ENCODE measurements around the gene MMGT1.
"Not testable (repeated sequence)": the region's sequence is repeated elsewhere in the genome, so short reads cannot be mapped to it uniquely, and the experiment has no call there.

The MMGT1 gene

GRCh38 chrX:135920516-135920915, 53.3 kb downstream of the MMGT1 start:
- not testable (repeated sequence) for DNase-seq

DNA sequence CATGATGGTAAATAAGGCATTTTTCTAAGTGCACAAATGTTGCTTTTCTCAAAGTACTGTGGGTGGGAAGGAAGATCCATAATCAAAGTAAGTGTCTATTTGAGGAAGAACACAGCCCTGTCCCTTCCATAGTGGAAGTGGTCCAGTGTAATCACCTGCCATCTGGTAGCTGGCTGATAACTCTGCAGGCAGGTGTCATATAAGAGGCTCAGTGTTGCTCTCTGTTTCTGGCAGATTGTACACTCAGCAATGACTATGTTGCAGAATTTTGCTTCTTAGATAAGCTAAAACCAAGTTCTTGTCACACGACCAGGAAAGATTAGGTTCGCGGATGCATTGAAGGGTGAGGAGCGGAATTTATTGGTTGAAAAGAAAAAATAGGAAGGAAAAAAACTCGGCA, 59.4 kb downstream of the MMGT1 start:
- DNase-seq: no peak

All from NCI-H2029 treated with DMSO at 0.1 percent for 48 hours (cell line).